ENCODE data around the gene TMPRSS6.

Gene TMPRSS6

DNA sequence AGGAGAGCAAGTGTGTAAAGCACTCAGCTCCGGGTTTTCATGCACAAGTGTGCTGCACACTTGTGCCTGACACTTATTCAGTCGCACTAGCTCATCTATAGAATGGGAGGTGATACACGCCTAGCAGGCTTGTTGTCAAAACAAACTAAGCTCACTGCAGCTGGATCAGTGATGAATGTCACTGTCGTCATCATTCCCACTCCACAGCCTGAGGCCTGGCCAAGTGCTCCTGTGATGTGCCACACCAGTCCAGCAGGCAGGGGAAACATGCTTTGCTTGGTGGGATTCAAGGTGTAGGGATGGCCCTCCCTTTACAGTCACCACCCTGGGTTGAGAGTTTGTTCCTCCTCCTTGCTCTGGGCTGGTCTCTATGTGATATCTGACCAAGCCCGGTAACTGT, 83.2 kb downstream of the TMPRSS6 start:
- DNase-seq (ENCODE audit: low read depth): no peak

DNA sequence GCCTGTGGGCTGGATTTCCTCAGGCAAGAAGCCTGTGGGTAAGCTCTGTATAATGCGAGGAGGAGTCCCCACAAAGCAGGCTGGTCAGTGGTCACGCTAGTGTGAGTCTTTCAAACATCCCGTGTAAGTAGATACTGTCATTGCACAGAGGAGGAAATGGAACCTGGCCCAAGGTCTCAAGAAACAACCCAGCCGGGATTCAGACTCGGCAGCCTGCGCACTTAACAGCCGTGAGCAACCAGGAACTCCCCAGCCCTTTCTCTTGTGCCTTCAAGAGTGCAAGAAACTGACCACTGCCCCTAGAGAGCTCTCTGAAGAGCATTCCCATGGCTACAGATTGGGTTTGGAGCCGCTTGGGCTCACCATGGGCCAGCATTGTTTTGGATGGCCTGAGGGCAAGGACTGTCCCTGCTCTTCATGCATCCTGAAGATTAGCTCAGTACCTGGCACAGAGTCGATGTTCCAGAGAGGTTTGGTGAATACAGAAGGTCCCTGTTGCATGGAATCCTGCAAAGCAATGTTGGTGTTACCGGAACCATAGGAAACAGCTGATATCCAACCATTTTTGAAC, 83.9 kb downstream of the TMPRSS6 start:
- no peak for DNase-seq (ENCODE audit: low read depth)

DNA sequence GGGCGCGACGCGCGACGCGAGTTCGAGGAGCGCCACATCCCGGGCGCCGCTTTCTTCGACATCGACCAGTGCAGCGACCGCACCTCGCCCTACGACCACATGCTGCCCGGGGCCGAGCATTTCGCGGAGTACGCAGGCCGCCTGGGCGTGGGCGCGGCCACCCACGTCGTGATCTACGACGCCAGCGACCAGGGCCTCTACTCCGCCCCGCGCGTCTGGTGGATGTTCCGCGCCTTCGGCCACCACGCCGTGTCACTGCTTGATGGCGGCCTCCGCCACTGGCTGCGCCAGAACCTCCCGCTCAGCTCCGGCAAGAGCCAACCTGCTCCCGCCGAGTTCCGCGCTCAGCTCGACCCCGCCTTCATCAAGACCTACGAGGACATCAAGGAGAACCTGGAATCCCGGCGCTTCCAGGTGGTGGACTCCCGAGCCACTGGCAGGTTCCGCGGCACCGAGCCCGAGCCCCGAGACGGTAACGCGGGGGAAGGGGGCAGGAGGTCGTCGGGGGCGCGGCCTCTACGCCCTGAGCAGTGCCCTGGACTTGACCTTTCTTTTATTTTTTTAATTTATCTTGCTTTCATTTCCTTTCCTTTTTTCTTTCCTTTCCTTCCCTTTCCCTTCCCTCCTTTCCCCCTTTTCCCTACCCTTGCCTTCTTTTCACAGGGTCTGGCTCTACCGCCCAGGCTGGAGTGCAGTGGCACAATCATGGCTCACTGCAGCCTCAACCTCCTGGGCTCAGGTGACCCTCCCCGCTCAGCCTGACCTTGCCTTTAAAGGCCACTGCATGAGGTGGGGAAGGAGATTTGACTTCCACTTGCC, 85.0 kb downstream of the TMPRSS6 start:
- DNase-seq (ENCODE audit: low read depth): no peak

DNA sequence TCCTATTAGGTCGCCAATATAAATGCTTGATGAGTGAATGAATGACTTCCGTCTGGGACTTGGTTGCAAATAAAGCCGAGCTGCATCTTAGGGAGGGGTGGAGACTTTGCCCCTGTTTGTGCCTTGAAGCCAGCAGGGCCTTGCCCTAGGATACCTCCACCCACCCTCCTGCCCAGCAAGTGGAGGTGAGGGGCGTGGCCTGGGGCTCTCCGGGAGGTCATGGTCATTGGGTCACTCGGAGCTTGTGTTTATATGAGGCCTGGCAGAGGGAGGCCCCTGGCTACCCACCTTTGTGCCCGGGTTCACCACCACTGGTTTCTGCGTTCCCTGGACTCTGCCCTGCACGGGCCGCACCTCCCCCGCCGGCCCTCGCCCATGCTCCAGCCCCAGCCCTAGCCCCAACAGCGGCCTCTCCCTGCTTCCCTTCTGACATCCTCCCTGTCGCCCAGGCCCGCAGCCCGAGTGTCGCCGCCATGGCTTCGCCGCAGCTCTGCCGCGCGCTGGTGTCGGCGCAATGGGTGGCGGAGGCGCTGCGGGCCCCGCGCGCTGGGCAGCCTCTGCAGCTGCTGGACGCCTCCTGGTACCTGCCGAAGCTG, 85.7 kb downstream of the TMPRSS6 start:
- no peak for DNase-seq (ENCODE audit: low read depth)

DNA sequence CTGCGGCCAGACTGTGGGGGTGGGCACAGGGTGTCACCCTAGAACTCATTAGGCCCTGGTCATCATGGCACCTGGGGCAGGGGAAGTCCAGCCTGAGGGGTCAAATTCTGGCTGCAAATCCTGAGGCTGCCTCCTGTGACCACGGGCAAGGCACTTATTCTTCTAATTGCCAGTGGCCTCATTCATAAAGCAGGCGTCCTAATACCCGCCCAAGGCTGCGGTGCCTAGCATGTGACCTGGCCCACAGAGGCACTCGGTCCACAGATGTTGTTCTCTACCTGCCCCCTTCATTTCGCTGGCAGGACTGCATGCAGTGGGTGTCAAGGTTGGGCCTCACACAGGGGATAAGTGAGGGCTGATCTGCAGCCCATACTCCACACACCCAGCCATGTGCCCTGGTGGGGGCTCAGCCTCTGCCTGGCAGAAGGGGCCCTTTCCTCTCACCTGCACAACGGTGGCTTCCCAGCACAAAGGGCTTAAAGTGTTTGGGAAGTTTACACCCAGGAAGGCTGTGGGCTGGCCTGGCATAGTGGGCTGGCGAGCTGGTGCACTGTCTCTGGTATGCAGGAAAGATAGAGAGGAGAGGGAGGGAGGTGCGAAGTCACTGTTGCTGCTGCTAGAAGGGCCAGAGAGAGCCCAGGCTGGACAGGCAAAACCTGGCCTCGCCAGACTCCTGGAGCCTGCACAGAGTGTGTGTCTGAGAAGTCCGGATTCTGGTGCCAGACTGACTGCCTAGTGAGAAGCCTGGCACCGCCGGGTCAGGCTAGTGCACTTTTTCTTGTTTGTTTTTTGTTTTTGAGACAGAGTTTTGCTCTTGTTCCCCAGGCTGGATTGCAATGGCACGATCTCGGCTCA, 86.8 kb downstream of the TMPRSS6 start:
- no peak for DNase-seq (ENCODE audit: low read depth)

DNA sequence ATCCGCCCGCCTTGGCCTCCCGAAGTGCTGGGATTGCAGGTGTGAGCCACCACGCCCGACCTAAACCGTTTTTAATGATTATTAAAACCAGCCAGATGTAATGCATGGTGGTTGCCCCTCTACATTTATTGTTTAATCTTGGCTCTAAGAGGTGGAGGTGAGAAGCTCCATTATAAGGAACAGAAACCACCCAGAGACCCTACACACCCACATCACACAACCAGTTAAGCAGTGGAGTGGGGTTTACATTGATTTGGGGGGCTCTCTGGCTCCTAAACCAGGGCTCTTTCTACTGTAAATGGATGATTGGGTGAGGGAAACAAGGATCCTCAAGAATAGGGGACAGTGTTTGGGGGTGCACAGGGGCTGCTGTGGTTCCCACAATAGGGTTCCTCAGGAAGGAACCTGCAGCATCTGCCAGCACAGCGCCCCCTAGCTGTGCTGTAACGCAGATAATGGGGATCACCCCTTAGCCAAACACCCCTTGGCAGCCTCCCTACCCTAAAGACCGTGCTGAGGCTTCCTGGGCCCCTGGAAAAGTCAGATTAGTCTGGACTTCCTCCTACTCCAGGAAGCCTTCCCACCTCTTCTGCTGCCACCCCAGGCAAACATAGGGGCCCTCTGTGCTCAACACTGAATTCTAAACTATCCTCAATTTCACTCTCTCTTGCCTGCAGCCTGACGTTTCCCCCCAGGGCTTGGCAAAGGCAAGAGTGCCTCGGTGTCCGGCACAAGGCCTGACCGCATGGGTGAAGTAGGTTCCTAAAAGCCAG, 87.6 kb downstream of the TMPRSS6 start:
- no peak for DNase-seq (ENCODE audit: low read depth)

DNA sequence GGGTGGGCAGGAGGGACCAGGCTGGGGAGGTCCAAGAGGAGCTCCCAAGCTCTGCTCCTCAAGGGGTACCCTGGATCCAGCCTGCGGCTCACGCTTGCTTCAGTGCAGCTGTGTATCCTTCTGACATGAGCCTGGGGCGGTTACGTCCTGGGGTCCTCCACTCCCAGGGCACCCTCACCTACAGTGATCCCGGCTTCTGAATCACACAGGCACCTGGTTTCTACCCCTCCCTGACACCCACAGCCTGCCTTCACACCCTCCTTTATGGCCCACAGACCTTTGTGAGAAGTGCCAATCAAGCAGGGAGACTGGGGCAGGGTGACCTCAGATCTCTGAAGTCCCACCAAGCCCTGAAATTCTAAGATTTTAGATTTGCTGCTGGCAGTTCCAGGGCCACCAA, 88.5 kb downstream of the TMPRSS6 start:
- no peak for DNase-seq (ENCODE audit: low read depth)

DNA sequence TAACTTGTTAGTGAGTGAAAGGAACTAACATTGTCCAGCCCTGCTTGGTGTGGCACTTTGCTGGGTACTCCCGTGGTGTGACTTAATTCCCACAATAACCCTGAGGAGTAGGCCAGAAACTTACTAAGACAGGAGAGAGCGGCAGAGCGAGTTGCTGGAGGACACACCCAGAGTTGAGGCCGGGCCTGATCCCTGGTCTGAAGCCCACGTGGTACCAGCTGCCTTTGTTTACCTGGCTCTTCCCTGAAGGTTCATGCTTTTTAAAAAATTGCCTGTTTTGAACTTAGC, 89.4 kb downstream of the TMPRSS6 start:
- DNase-seq (ENCODE audit: low read depth): no peak

DNA sequence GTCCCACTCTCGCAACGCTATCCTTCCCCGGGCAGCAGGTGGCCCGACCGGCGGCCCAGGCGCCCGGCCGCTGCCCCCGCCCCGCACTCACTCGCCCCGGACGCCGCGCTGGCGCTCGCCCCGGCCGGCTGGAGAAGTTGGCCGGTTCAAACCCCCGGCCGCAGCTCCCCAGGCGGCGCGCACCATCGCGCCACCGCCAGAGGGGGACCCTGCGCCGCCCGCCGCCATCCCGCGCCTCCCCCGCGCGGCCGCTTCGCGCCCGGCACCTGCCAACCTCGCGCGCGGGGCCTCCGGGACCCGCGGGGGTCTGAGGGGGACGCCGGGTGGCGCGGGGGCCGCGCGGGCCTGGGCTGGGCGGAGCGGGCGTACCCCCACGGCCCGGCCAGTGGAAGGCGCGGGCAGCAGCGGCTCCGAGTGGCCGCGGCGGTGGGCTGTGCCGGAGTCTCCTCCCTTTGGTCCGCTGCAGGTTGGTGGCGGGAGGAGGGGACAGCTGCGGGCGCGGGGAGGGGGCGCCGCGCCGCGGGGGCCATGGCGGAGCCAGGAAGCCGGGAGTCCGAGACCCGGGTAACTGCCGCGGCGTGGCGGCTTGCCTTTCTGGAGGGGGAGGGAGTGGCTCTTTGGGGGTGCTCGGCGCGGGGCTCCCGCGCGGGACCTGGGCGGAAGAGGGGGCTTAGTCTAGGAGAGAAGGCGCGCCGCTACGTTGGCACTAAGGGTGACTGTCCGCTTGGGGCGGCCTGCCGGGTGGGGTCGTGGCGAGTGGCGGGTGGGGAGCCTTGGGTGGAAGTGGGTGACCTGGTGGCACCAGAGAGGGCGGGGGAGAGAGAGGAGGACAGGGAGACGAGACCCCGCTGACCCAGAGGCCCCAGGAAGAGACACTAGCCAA, 90.0 kb downstream of the TMPRSS6 start, which contains the start of the genes MPST and TST:
Gene MPST, plus strand, starts transcription at position 434 of the 883 bp plus-strand sequence. Its CDS starts 95 bp downstream, at position 529.
Gene TST, minus strand, starts transcription at position 139 of the 883 bp plus-strand sequence. CDS start 715 bp downstream, outside the sequence.
- no peak for DNase-seq (ENCODE audit: low read depth)

DNA sequence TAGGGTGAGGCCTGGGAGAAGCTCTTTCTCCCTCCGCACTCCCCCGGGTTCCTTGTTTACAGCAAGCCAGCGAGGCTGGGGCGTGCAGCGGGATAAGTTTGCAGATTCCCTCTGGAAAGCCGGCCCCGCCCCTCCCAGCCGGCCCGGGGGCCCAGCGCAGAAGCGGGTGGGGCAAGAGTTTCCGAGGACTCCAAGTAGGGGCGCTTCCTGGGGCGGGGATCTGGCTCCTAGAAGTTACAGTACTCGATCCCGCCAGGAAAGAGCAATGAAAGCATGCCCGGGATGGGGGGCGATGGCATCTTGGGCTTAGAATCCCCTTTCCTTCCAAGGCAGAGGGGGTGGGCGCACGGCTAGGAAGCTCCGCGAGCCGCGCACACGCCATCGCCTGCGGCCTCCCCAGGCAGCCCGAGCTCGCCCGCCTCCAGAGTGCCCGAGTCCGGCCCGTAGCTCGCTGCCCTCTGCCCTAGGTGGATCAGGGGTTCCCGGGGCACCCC, 90.7 kb downstream of the TMPRSS6 start:
- DNase-seq (ENCODE audit: low read depth): no peak

DNA sequence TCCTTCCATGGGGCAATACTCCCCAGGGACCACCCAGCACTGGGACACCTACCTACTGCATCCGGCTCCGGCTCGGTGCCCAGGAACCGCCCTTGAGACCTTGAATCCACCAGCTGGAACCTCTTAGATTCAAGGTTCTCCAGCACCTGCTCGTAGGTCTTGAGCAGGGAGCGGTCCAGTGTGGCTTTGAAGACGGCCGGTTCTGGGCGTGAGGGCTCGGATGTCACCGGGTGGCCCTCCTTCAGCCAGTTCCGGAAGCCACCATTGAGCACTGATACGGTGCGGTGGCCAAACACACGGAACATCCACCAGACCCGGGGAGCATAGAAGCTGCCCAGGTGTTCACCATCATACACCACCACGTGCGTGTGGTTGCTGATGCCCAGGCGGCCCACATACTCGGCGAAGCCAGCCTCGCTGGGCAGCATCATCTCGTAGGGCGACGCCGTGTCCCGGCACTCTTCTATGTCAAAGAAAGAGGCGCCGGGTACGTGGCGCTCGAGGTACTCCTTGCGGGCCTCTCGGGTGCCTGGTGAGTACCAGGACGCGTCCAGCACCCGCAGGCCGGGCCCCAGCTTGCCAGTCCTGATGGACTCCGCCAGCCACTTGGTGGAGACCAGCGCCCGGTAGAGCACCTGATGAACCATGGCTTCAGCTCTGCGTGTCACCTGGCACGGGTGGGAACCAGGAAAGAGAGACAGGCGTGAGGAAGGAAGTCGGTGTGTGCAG, 91.3 kb downstream of the TMPRSS6 start:
- no peak for DNase-seq (ENCODE audit: low read depth)

DNA sequence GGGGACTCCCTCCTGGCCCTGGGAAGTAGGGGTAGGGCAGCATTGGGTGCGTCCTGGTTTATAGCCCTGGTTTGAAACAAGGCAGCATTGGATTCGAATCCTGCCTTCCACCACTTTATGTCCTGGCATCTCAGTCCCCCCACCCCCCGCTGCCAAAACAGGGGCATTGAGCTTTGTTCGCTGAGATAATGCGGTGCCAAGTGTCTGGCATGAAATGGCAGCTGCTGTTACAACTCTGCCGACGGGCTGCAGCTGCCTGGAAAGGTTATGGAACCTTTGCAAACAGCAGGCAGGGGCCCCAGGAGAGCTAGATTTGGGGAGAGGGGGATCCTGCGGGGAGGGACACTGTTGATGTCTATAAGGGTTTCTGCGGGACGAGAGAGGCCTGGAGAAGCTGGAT, 92.2 kb downstream of the TMPRSS6 start:
- no peak for DNase-seq (ENCODE audit: low read depth)

DNA sequence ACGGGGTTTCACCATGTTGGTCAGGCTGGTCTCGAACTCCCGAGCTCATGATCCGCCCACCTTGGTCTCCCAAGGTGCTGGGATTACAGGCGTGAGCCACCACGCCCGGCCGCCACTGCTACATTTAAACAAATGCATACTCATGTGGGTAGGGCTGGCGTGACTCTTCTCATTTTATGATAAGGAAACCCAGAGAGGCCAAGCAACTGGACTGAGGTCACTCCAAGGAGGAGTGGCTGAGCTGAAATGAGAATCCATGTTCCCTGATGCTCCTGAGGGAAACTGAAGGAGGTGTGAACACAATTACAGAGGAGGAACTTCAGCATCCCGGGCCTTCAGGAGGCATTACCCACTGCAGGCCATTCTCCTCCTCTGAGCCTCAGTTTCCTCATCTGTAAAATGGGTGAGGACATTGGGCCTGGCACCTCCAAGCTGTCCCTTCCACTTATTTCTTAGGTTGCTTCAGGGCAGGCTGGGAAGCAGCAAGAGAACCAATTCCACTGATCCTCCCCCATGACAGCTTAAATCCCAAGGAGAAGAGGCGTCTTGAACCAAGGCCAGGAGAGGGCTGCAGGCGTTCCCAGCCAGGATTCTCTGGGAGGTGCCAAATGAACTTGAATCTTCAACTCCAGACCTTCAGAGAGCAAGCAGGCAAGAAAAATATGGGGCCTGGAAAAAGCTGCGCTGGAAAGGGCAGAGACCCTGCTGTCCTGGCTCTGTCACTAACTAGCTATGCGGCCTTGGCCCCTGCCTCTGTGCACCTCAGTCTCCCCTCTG, 93.2 kb downstream of the TMPRSS6 start:
- DNase-seq (ENCODE audit: low read depth): no peak

DNA sequence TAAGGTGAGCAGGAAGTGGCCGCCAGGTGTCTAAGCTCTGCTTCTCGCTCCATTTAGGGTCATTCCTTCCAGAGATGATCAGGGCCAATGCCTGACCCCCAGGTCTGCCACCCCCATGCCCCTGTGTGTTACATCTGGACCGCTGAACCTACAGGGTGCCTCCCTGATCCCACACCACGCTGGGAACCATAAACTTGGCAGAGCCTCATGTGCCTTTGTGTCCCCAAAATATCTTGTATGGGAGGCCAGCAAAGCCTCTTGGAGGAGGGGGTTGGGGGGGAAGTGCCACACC, 94.0 kb downstream of the TMPRSS6 start:
- DNase-seq (ENCODE audit: low read depth): no peak
